Measurements from ENCODE around the gene RFC5. TPM values are rescaled to one million over a fixed set of nuclear protein-coding genes. Genes with fewer than 3 reads are reported as not detected.

RFC5 gene, protein sequence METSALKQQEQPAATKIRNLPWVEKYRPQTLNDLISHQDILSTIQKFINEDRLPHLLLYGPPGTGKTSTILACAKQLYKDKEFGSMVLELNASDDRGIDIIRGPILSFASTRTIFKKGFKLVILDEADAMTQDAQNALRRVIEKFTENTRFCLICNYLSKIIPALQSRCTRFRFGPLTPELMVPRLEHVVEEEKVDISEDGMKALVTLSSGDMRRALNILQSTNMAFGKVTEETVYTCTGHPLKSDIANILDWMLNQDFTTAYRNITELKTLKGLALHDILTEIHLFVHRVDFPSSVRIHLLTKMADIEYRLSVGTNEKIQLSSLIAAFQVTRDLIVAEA
- 7.0 and 7.9 TPM in 2 replicates for total RNA-seq

DNA sequence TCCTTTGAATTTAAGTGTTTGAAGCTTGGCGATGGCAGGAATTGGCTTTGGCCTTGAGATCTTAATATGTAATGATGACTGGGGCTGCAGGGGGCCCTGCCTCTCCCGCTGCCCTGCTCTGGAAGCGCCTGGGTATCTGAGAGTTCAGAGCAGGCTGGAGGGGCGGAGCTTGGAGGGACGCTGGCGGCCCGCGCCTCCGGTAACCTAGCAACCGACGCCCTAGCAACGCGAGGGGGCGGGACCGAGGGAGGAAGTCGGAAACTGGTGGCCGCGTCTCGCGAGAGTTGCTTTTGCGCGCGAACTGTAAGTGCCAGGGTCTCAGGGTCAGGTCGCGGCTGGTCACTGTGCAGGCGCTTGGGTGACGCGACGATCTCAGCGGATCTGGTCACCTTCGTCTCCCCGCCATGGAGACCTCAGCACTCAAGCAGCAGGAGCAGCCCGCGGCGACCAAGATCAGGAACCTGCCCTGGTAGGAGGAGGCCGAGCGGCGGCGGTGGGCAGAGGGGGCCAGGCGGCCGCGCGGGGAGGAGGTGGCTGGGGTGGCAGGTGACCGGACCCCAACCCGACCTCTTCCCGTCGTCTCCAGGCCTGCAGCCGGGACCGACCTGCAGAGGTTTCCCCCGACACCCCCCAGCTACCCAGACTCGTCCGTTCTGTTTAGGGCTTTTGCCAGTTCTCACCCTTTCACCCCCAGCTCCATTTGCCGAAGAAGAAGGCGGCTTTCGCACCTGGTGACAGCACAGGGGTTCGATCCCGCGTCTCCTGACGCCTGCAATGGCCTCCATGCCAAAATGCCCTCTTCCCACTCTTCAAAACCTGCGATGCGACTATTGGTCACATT is at the start of gene RFC5:
Gene RFC5, plus strand, starts transcription at position 280 of the 841 bp plus-strand sequence. Its CDS starts 125 bp downstream, at position 405.

DNA sequence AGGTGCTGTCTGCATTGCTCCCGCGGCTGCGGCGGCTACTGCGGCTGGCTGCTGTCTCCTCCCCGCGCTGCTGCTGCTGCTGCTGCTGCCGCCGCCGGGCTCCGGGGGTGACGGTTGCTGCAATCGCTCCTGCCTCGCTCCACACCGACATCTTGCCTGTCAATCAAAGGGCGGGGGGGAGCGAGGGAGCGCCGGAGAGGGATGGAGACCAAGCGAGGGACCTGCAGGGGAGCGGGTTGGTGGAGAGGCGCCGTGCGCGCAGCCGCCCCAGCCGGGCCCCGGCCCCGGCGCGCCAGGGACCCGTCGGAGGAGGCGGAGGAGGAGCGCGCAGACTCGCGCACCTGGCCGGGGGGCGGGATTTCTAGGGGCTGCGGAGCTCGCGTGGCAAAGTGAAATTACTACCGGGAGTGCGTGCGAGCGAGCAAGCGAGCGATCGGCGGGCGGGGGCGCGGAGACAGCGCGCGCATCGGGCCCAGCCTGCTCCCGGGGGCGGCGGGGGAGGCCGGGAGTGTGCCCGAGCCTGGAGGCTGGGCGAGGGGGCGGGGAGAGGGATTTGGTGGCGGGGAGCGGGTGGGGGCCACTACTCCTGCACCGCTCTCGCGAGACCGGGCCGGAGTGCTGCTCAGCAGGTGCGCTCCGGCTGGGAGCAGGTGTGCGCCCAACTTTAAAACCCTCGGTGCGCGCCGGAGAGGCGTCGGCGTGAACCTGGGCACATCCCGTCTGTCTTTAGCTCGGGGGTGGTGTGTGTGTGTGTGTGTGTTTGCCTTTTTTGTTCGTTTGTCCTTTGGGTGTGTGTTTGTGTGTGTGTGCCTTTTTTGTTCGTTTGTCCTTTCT is 47.5 kb upstream of the RFC5 start, which contains the start of gene KSR2:
Gene KSR2, minus strand, starts transcription at position 165 of the 834 bp plus-strand sequence. CDS start 735 bp downstream, outside the sequence.

DNA sequence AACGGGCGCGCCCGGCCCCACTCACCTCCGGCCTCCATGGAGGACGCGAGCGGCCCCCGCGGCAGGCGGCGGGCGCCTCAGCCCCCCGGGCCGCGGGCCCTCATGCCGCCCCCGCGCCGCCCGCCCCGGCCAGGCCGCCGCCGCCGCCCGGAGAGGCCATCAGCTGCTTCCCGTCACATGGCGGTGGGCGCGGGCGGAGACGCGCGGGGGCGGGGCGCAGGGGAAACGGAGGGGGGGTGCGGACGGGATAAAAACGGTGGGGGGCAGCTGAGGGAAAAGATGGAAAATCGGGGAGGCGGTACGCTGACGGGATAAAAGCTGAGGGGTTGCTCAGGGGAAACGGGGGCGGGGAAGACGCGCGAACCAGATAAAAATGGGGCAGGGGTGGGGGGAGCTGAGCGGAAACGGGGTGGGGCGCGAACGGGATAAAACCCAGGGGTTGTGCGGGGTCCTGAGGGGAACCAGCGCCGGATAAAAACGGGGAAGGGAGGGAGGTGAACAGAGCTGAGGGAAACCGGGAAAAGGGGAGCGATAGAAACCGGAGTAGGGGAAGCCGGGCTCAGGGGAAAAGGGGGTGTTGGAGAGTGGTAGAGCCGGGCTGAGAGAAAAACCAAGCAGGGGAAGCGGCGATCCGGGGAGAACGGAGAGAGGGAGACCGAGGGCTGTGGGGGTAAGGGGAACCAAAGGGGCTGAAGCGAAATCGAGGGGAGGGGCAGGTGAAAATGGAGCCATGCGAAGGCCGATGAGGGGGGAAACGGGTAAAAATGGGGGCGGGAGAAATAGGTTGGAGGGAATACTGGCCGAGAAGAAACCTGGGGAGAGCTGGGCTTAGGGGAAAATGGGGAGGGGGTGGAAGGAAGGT is 44.7 kb downstream of the RFC5 start, which contains the start of gene WSB2:
Gene WSB2, minus strand, starts transcription at position 169 of the 862 bp plus-strand sequence. Its CDS starts 131 bp downstream, at position 38.

Other genes starting within 250 kb of the RFC5 start
- gene KSR2, start 47.7 kb upstream of the RFC5 start, total RNA-seq, result under 0.01 TPM in 2 replicates
- gene WSB2, start 44.5 kb downstream of the RFC5 start, total RNA-seq, result 120 and 157 TPM in 2 replicates
- gene VSIG10, start 87.3 kb downstream of the RFC5 start, total RNA-seq, result 11.7 and 15.4 TPM in 2 replicates
- gene PEBP1, start 119.4 kb downstream of the RFC5 start, total RNA-seq, result 116 and 149 TPM in 2 replicates